GM19455 (cell line): ENCODE data around the gene C2orf72.
"Not testable (repeated sequence)": the region's sequence is repeated elsewhere in the genome, so short reads cannot be mapped to it uniquely, and the experiment has no call there.

Source experiments
- ATAC-seq: cut with Tn5 transposase; IDR thresholded peaks from one replicate; pipeline ENCODE4 v1.9.1; 2021; ENCODE audit not compliant: unreplicated experiment

C2orf72 gene

DNA sequence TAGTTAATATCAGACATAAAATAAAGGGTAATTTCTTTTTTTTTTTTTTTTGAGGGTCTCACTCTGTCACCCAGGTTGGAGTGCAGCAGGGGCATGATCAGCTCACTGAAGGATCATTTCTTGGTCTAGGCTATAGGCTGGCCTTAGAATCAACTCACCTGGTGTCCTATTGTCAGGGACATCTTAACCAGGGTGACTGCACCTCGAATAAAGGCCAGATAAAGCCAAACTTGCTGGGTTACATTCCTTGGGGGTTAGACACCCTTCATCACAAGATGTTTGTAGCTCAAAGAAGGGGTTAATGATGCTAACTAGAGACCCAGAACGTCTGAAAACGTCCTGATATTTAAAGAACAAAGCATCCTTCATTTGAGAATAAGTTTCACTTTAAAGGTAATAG, 23.5 kb upstream of the C2orf72 start:
- no peak for ATAC-seq

DNA sequence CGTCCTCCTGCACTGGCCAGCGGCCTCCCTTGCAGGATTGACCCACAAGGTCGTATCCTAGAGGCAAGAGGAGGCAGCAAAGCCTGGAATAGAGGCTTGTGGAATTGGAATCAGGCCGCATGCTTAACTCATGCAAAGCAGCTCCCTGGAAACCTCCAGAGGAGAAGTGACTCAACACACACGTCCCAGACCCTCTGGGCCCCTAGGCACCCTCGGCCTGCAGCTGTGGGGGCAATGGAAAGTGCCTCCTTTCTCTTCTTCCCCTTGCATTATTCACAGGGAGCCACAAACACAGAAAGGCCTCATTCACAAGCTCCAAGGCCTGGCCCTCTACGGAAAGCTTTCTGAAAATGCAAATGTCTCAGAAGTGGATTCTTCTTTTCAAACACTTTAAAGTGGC, 21.8 kb upstream of the C2orf72 start:
- ATAC-seq = no peak

DNA sequence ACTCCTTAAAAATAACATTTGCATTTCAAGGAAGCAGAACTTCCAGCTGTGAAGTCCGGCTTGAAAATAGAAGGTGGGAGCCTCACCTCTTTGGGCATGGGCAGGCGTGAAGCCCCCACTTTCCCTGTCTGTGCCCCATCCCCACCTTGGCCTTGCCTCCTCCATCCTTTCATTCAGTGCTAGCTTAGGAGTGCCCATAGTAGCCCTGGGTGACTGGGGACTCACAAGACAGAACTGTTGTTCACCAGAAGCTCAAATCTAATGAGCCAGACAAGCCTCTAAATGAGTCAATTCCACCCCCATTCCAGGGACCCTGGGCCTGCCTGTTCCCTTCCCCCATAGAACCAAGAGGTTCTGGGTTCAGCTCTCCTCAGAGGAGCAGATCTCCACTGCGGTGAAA, 21.4 kb upstream of the C2orf72 start:
- no peak for ATAC-seq

DNA sequence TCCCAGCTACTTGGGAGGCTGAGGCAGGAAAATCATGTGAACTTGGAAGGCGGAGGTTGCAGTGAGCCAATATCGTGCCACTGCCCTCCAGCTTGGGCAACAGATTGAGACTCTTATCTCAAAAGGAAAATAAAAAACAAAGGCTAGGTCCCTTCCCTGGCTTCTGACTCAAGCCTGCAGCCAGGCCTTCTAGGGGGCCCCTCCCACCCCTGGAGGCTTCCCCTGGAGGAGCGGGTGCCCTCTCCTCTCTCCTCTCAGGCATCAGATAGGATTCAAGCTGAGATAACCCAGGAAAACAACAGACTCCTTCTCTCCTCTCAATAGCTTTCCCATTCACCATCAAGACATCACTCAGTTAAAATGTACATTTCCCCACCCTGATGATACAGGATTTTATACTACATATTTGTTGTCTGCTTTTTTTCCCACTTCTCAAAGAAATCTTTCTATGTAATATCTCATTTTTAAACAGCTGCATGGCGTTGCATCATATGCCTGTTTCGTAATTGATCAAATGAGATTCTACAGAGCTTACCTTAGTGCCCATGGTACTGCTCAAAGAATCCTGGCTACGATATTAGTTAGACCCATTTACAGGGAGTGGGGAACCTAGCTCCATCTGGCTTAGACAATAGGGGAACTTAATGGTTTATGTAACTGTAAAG, 20.6 kb upstream of the C2orf72 start:
- ATAC-seq = no peak

DNA sequence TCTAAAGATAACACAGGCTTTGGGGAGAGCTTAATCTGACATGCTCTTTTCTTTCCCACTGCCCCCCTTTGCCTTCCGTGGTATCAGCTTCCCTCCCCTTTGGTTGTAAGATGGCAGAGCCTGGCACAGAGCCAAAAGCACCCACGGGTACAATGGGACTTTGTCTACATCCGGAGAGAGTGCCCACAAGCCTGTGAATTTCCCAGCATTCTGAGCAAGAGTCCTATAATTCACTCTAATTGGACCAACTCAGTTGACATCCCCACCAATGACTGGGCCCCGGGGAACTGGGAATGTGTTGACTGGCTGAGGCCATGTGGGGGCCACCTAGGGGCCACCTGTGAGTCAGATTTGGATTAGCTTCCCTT, 20.1 kb upstream of the C2orf72 start:
- ATAC-seq = no peak

DNA sequence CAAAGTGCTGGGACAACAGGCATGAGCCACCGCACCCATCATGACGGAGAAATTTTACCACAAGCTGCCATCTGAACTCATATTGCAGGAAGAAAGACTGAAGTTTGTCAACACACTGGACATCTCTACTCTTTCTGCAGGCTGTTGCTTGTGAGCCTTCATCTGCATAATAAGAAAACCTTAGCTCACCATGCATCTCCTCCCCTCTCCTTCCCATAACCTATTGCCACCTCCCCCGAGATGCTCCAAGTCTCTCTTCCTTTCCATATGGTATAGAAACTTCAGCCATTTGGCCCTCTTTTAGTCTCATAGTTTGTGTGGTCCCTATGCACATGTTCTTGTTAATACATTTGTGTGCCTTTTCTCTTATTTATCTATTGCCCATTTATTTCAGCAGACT, 19.1 kb upstream of the C2orf72 start:
- ATAC-seq = no peak

DNA sequence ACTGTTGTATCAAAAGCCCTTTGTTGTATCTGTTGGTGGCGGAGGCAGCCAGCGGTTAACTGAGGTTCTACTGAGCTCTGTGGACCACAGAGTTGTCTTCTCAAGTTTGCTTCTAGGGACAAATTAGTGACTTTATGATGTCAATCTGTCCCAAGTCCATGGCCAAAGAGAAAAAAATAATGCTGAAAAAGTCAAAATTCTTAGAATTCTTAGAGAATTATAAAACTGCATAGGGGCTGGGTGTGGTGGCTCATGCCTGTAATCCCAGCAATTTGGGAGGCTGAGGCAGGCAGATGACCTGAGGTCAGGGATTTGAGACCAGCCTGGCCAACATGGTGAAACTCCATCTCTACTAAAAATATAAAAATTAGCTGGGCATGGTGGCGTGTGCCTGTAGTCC, 12.3 kb upstream of the C2orf72 start:
- ATAC-seq = not testable (repeated sequence)

DNA sequence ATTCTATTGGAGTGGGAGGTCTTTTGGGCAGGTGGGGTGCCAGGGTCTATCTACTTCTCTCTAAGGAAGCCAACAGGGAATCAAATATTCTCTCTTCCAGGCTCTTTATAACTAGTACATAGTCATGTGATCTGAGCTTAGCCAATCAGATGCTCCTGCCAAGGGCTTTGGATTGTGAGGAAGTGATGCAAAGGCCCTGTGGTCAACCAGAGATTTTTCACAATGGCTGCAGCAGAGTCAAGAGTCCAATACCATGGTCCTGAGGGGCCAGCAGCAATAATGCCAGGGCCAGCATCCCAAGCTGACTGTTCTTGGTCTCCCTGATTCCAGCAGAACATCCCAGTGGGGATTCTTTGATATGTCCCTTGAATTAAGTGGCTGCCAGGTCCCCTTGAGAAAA, 8.4 kb upstream of the C2orf72 start:
- no peak for ATAC-seq

DNA sequence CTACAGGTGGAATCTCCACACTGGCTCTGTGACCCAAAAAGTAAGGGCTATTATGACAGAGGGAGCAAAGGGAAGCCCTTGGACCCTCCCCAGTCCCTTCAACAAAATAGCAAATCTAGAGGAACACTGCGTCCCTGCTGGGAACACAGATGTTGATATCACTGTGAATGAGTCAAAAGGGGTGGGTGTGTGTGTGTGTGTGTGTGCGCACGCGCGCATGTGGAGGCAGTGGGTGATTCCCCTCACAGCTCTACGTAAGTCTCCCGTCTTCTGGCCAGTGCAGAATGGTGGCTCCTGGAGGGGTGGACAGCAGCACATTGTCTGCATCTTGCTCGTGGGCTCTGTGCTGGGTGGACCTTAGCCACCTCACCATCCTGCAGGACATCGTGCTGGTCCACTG, 7.8 kb upstream of the C2orf72 start:
- ATAC-seq = no peak

DNA sequence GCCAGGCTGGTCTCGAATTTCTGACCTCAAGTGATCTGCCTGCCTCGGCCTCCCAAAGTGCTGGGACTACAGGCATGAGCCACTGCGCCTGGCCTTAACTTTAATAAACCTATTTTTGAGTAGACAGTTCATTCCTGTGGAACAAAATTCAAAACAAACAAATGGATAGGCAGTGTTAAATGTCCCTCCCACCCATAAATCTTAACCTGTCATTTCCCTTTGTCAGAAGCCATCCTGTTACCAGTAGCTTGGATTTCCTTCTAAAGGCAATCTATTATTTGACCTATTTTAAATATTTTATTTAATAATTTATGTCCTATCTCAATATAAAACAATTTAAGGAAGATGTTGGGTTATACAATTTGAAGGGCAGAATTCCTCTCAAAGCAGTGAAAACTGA, 6.6 kb upstream of the C2orf72 start:
- ATAC-seq = no peak

DNA sequence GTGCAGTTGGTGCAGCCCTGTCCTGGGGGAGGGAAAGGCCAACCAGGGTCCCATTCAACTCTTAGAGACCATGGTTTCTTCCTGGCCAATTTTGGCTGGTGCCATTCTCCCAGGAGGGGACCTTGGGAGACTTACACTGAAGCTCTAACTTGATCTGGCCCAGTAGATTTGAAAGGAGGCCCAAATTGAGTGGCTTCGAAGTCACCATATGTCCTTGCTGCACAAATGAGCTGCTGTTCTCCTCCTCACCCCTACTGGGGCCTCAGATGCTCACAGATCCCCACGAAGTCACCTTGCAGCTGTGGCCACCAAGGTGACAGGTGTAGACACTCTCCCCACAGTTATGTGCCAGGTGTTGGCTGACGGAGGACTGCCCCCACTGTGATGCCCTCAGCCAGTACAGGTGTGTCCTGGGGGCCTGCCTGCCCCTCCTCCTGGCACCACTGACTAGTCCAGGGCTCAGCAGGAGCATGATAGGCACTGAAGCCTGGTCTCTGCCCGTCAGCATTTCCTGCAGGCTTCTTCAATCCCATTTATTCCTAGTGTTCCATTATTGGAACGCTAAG, 4.7 kb upstream of the C2orf72 start:
- no peak for ATAC-seq

DNA sequence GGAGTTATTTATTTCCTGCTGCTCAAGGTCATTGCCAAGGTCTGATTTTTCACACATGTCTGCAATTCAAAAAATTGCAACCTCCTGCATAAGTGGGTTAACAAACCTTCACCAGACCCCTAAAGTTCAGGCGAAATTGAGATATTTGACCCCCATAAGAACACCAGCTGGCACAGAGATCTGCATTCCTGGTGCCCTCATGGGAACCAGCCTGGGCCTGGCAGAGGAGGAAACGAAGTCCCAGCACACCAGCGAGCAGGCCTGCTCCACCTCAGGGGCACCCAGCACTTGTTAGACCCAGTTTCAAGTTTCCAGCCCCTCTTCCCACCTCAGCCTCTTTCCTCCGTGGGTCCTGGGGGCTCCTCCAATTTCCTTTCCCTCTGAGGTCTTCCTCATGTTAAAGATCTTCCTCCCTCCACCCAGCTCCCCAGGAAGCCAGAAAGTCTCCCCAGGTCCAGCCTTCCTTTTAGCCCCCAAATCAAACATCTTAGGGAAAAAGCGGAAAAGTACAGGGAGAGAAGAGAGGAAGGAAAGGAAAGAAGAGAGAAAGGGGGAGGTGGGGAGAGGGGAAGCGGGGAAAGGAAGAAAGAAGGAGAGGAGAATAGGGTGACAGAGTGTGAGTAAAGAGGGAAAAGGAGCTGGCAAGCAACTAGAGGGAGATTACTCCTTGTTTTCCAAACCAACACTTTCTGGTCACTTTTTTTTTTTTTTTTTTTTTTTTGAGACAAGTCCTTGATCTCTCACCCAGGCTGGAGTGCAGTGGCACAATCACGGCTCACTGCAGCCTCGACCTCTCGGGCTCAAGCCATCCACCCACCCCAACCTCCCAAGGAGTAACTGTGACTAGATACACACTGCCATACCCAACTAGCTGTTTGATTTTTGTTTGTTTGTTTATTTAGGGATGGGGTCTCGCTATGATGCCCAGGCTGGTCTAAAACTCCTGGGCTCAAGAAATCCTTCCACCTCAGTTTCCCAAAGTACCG, 3.9 kb upstream of the C2orf72 start:
- no peak for ATAC-seq

DNA sequence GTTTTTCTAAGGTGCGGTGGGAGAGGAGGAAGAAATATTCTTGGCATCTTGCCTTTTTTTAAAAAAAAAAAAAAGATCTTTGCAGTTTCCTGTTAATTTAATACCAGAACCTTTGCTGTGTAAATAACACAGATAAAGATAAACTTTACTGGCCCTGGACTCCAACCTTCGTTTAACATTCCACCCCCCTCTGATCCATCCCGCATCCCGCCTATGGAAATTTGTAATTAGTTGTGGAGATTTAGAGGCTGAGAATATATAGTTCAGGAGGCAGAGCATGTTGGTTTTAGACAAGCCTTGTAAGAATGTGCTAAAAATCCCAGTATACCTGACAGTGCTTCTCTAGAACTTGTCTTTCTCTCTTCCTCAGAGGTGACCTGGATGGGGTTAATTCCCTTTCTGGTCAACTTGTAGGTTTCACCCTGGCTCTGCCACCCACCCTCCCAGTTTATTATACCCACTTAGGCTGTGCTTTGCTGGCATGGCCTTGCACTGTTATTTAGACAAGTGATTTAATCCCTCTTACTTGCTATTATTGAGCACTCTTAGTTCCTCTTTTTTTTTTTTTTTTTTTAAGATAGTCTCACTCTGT, 2.9 kb upstream of the C2orf72 start:
- no peak for ATAC-seq

DNA sequence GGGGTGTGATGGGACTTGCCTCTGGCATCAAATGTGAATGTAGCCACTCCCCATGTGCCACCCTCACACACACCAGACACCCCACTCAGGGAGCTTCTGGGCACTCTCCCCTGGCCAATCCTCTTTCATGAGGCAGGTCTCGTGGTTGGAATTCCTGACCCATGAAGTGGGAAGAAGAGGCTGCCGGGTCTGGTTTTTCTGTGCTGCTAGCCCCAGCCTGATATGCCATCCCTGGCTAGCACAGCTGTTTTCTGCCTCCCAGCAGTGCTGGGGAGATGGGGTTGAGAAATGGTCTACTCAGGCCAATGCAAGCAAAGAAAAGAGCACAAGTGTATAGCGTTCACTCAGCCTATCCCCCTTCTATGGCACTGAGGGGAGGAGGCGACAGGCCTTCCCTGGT, 1.2 kb upstream of the C2orf72 start:
- no peak for ATAC-seq

DNA sequence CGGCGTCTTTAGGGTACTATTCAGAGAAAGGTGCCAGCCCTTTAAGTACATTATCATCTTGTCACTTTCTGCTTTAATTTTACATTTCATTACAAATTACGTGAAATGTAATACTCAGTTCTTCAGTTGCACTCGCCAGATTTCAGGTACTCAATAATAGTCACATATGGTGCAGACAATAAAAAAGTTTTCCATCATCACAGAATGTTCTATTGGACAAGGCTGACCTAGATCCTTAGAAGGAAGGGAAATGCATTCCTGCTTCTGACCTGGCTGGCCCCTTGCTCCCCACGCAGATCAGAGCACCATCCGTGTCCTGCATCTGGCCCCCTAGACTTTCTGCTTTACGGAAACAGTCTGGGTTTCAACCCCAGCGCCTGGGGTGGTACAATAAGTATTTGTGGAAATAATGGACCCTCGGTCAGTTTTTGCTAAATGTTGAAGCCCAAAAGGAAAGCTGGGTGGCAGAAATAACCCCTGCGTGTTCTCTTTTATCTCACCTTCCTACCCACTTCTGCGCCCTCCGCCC, 681 bp upstream of the C2orf72 start:
- no peak for ATAC-seq

DNA sequence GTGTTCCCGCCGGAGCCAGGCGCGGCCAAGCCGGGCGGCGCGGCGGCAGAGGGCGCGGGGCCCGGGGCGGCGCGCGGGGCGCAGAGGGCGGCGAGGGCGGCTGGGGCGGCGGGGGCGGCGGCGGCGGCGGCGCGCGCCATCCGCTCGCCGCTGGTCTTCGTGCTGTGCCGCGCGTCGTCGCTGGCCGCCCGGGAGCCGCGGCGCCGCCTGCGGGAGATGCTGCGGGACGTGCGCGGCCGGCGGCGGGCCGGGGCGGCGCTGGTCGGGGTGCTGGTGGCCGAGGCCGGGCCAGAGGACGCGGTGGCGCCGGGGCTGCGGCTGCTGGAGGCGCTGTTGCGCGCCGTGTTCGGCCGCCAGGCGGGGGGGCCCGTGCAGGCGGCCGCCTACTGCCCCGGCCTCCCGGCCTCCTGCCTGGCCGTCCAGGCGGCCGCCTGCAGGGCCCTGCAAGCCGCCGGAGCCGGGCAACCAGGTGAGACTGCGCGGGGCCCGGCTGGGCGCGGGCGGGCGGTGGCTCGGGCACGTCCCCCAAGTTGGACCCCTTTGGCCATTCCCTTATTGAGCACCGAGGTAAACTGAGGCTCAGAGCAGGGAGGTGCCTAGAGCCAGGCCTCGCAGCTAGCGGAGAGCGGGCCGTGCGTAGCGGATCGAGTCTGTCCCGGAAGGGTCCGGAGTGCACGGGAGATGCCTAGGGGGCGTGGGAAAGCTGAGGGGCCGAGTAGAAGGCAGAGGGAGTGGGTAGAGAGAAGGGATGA, 584 bp downstream of the C2orf72 start:
- ATAC-seq = no peak

DNA sequence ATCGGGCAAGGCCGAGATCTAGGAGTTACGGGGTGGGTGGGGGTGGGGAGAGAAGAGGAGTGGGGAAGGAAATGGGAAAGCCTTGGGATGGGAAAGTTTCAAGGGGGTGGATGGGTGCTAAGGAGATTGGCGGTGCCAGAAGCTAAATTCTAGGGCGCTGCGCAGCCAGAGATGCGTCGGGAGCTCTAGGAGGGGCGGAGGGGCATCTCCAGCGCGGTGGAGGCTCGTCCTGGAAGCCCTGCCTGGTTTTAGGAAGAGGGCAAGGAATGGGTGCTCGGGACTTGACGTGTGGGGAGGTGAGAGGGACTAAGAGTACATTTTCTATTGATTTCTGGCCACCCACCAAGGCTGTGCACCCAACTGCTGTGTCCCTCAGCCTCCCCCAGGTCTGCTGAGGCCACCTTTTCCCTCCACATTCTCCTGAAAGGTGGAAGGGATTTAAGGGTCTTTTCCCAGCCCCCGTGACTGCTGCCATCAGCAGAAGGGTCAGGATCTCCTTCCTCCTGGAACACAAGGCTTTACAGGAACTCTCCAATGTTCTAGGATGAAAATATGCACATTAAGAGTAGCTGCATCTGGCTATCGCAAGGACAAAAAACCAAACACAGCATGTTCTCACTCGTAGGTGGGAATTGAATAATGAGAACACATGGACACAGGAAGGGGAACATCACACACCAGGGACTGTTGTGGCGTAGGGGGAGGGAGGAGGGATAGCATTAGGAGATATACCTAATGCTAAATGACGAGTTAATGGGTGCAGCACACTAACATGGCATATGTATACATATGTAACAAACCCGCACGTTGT, 1.4 kb downstream of the C2orf72 start:
- no peak for ATAC-seq

DNA sequence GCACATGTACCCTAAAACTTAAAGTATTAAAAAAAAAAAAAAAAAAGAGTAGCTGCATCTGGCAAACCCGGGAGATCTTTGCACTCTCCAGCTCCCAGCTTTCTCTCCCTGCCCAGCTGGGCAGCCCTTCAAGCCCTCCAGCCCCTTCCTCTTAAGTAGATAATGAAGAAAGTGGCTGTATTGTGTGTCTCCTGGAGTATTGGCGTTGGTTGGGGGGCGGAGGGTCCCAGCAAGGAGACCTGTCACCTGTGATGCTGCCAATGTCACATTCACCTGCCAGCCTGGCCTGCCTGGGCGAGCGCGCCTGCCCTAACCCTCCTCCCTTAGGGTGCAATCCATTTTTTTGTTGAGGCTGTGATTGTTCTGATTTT, 2.0 kb downstream of the C2orf72 start:
- no peak for ATAC-seq

DNA sequence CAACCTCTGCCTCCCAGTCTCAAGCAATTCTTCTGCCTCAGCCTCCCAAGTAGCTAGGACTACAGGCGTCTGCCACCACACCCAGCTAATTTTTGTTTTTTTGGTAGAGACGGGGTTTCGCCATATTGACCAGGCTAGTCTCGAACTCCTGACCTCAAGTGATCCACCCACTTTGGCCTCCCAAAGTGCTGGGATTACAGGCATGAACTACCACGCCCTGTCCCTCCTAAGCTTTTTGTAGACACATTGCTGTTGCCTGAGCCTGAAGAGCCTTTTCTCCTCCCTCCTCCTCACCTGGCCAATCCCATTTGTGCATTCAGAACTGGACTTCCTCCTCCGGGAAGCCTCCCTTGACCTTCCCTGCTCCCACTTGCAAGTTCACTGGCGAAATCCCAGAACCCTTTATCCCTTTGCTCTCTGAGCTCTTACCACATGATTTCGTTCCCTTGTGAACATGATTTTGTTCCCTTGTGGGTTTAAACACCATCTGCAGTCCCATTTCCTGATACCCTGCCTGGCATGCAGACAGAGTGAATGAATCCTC, 2.6 kb downstream of the C2orf72 start:
- ATAC-seq = no peak
